Duodenal mucosa (tissue), 2 donors: ENCODE data around the gene KRT6C.
"Not testable (repeated sequence)": the region's sequence is repeated elsewhere in the genome, so short reads cannot be mapped to it uniquely, and the experiment has no call there.

ENCODE experiments used
- H3K27ac ChIP-seq: one replicate; pipeline ENCODE4 v1.7.0; 2013; ENCODE audit warnings: low read depth, low read length
- H3K27me3 ChIP-seq, 2 donors: one replicate each; pipeline ENCODE4 v1.7.0; 2013; ENCODE audit warnings: low read length in 2 of 2, control low read depth in 1 of 2; ENCODE audit not compliant: insufficient read depth in 2 of 2, control insufficient read depth in 1 of 2
- H3K36me3 ChIP-seq, 2 donors: one replicate each; pipeline ENCODE4 v1.7.0; 2013; ENCODE audit warnings: low read length in 2 of 2, control low read depth in 1 of 2; ENCODE audit not compliant: insufficient read depth in 2 of 2, control insufficient read depth in 1 of 2
- H3K4me1 ChIP-seq, 2 donors: one replicate each; pipeline ENCODE4 v1.7.0; 2013; ENCODE audit warnings: low read length in 2 of 2, control low read depth in 1 of 2; ENCODE audit not compliant: insufficient read depth in 2 of 2, control insufficient read depth in 1 of 2
- H3K4me3 ChIP-seq, 2 donors: one replicate each; pipeline ENCODE4 v1.7.0; 2013; ENCODE audit warnings: low read length in 2 of 2, low read depth in 1 of 2
- H3K9ac ChIP-seq, 2 donors: one replicate each; pipeline ENCODE4 v1.7.0; 2013; ENCODE audit warnings: low read length in 2 of 2, low read depth in 1 of 2
- H3K9me3 ChIP-seq, 2 donors: one replicate each; pipeline ENCODE4 v1.7.0; 2013; ENCODE audit warnings: low read length in 2 of 2, control low read depth in 1 of 2; ENCODE audit not compliant: control insufficient read depth in 1 of 2

Gene KRT6C

GRCh38 chr12:52499806-52500560 lies 26.4 kb upstream of the KRT6C start:
- Histone ChIP-seq H3K4me1 (no peaks in the 10 kb centered on the region), H3K4me3 (no peak overlapping the region), H3K9ac (no peak overlapping the region), H3K36me3 (no peaks in the 10 kb centered on the region), H3K27me3 (peaks cover 0 to 2% of the 10 kb centered on the region in 2 donors), H3K27ac (no peak overlapping the region), H3K9me3 (no peaks in the 10 kb centered on the region)

- Histone ChIP-seq H3K27me3 (peaks cover 0 to 2% of the 10 kb centered on the region in 2 donors), H3K27ac (no peak overlapping the region), H3K9ac (no peak overlapping the region), H3K36me3 (no peaks in the 10 kb centered on the region), H3K4me3 (no peak overlapping the region), H3K9me3 (no peaks in the 10 kb centered on the region), H3K4me1 (no peaks in the 10 kb centered on the region)
Measured at GRCh38 chr12:52498946-52499345, 25.3 kb upstream of the KRT6C start.

GRCh38 chr12:52497975-52498374 lies 24.4 kb upstream of the KRT6C start:
- Histone ChIP-seq H3K9ac (no peak overlapping the region), H3K9me3 (no peaks in the 10 kb centered on the region), H3K27ac (no peak overlapping the region), H3K4me1 (no peaks in the 10 kb centered on the region), H3K36me3 (no peaks in the 10 kb centered on the region), H3K27me3 (peaks cover 0 to 2% of the 10 kb centered on the region in 2 donors), H3K4me3 (no peak overlapping the region)

- H3K27ac ChIP-seq, result no peak overlapping the region
- H3K27me3 ChIP-seq, result peaks cover 0 to 5% of the 10 kb centered on the region in 2 donors
- no peaks in the 10 kb centered on the region for H3K9me3 ChIP-seq
- H3K4me3 ChIP-seq, result no peak overlapping the region
- H3K4me1 ChIP-seq, result no peaks in the 10 kb centered on the region
- H3K9ac ChIP-seq, result no peak overlapping the region
- no peaks in the 10 kb centered on the region for H3K36me3 ChIP-seq
Measured at GRCh38 chr12:52496590-52497071, 23.0 kb upstream of the KRT6C start.

- no peaks in the 10 kb centered on the region for H3K4me1 ChIP-seq
- H3K27me3 ChIP-seq, result peaks cover 0 to 5% of the 10 kb centered on the region in 2 donors
- no peak overlapping the region for H3K9ac ChIP-seq
- H3K27ac ChIP-seq, result no peak overlapping the region
- no peaks in the 10 kb centered on the region for H3K36me3 ChIP-seq
- H3K9me3 ChIP-seq, result no peaks in the 10 kb centered on the region
- no peak overlapping the region for H3K4me3 ChIP-seq
Measured at GRCh38 chr12:52496054-52496453, 22.4 kb upstream of the KRT6C start.

- Histone ChIP-seq H3K9ac (no peak overlapping the region), H3K4me3 (no peak overlapping the region), H3K4me1 (no peaks in the 10 kb centered on the region), H3K27me3 (peaks cover 0 to 5% of the 10 kb centered on the region in 2 donors), H3K9me3 (no peaks in the 10 kb centered on the region), H3K36me3 (no peaks in the 10 kb centered on the region), H3K27ac (no peak overlapping the region)
Measured at GRCh38 chr12:52495389-52495788, 21.8 kb upstream of the KRT6C start.

GRCh38 chr12:52494518-52494917 lies 20.9 kb upstream of the KRT6C start:
- Histone ChIP-seq H3K4me1 (no peaks in the 10 kb centered on the region), H3K27ac (no peak overlapping the region), H3K27me3 (peaks cover 0 to 5% of the 10 kb centered on the region in 2 donors), H3K4me3 (no peak overlapping the region), H3K9me3 (no peaks in the 10 kb centered on the region), H3K9ac (no peak overlapping the region), H3K36me3 (no peaks in the 10 kb centered on the region)

- Histone ChIP-seq H3K4me1 (no peaks in the 10 kb centered on the region), H3K9ac (no peak overlapping the region), H3K9me3 (no peaks in the 10 kb centered on the region), H3K36me3 (no peaks in the 10 kb centered on the region), H3K4me3 (no peak overlapping the region), H3K27me3 (peaks cover 0 to 5% of the 10 kb centered on the region in 2 donors), H3K27ac (no peak overlapping the region)
Measured at GRCh38 chr12:52494100-52494499, 20.5 kb upstream of the KRT6C start.

- H3K36me3 ChIP-seq, result no peaks in the 10 kb centered on the region
- no peak within 1 kb of the TSS for H3K9ac ChIP-seq
- no peaks in the 10 kb centered on the region for H3K4me1 ChIP-seq
- no peak within 1 kb of the TSS for H3K4me3 ChIP-seq
- peaks cover 0 to 5% of the 10 kb centered on the region in 2 donors for H3K27me3 ChIP-seq
- H3K27ac ChIP-seq, result no peak within 1 kb of the TSS
- H3K9me3 ChIP-seq, result no peaks in the 10 kb centered on the region
Measured at GRCh38 chr12:52493172-52493571, 19.6 kb upstream of the KRT6C start, which contains the start of gene KRT6A. Gene KRT6A (minus strand): TSS chr12:52493257. CDS start chr12:52493188, 69 bp downstream.

- H3K27me3 ChIP-seq, H3K27ac ChIP-seq, H3K4me1 ChIP-seq, H3K36me3 ChIP-seq, H3K9me3 ChIP-seq, H3K4me3 ChIP-seq, H3K9ac ChIP-seq: not testable (repeated sequence)
Measured at GRCh38 chr12:52492405-52492804, 18.8 kb upstream of the KRT6C start.
